Endothelial cell of hepatic sinusoid (primary cell): ENCODE measurements around the gene CPED1.
"Not testable (repeated sequence)": the region's sequence is repeated elsewhere in the genome, so short reads cannot be mapped to it uniquely, and the experiment has no call there.

Experiments
- in situ Hi-C: cut with HindIII; loops from 2 replicates; pipeline ENCODE4 v1.10.0; 2017; ENCODE audit warnings: low sequenced_read_pairs

CPED1 gene

GRCh38 chr7:121083790-121084251, 95.3 kb downstream of the CPED1 start:
- in situ Hi-C loops = no loop called here

- in situ Hi-C loops = no loop called here
Measured at GRCh38 chr7:121084256-121084655, 95.7 kb downstream of the CPED1 start.

GRCh38 chr7:121084748-121085336, 96.3 kb downstream of the CPED1 start:
- in situ Hi-C loops = no loop called here

GRCh38 chr7:121085922-121086321, 97.4 kb downstream of the CPED1 start:
- in situ Hi-C loops = no loop called here

- in situ Hi-C loops = no loop called here
Measured at GRCh38 chr7:121088870-121089269, 100.4 kb downstream of the CPED1 start.

- in situ Hi-C loops = no loop called here
Measured at GRCh38 chr7:121094829-121095228, 106.3 kb downstream of the CPED1 start.

GRCh38 chr7:121097577-121097976, 109.1 kb downstream of the CPED1 start:
- in situ Hi-C loops = no loop called here

GRCh38 chr7:121099572-121099971, 111.1 kb downstream of the CPED1 start:
- in situ Hi-C loops = no loop called here

GRCh38 chr7:121101083-121101482, 112.6 kb downstream of the CPED1 start:
- in situ Hi-C loops = no loop called here

GRCh38 chr7:121101621-121102020, 113.1 kb downstream of the CPED1 start:
- in situ Hi-C loops = no loop called here

GRCh38 chr7:121102619-121103018, 114.1 kb downstream of the CPED1 start:
- in situ Hi-C loops = no loop called here

GRCh38 chr7:121103086-121103485, 114.6 kb downstream of the CPED1 start:
- in situ Hi-C loops = no loop called here

GRCh38 chr7:121103579-121103978, 115.1 kb downstream of the CPED1 start:
- in situ Hi-C loops = no loop called here

GRCh38 chr7:121105262-121105661, 116.8 kb downstream of the CPED1 start:
- in situ Hi-C loops = no loop called here

GRCh38 chr7:121107923-121108498, 119.5 kb downstream of the CPED1 start:
- in situ Hi-C loops = no loop called here

- in situ Hi-C loops = no loop called here
Measured at GRCh38 chr7:121109145-121109544, 120.6 kb downstream of the CPED1 start.

GRCh38 chr7:121113288-121113687, 124.8 kb downstream of the CPED1 start:
- in situ Hi-C loops = no loop called here

GRCh38 chr7:121116396-121116795, 127.9 kb downstream of the CPED1 start:
- in situ Hi-C loops = no loop called here

GRCh38 chr7:121119047-121119446, 130.5 kb downstream of the CPED1 start:
- in situ Hi-C loops = no loop called here

GRCh38 chr7:121123032-121123431, 134.5 kb downstream of the CPED1 start:
- in situ Hi-C loops = no loop called here

GRCh38 chr7:121125454-121125853, 136.9 kb downstream of the CPED1 start:
- in situ Hi-C loops = not testable (repeated sequence)

- in situ Hi-C loops = no loop called here
Measured at GRCh38 chr7:121126201-121126600, 137.7 kb downstream of the CPED1 start.
